PC-3 (cell line): ENCODE results near the gene STUB1.

Experiments used
- CTCF ChIP-seq: fragments of 300-600 bp; sonication (generic); conservative IDR thresholded peaks from 2 replicates; pipeline ENCODE4 v1.5.1; 2017; ENCODE audit warnings: antibody characterized with exemption, low read depth, mild to moderate bottlenecking, low read length
- EZH2phosphoT487 ChIP-seq: fragments of 300-600 bp; sonication (generic); IDR thresholded peaks from 2 replicates; pipeline ENCODE4 v1.6.1; 2018; ENCODE audit warnings: mild to moderate bottlenecking, antibody characterized with exemption, low read length, borderline replicate concordance

GRCh38 chr16:732332-732731 lies 52.1 kb downstream of the STUB1 start:
- TF ChIP-seq CTCF (no peak), EZH2phosphoT487 (no peak)
